ENCODE data around the gene MCU.

GRCh38 chr10:72883861-72884260 lies 191.9 kb downstream of the MCU start:
- no peak for TF ChIP-seq POLR2A (IDR thresholded peaks at IDR 0.05)
- no peak for TF ChIP-seq POLR2AphosphoS5 (IDR thresholded peaks at IDR 0.05)
- no peak for TF ChIP-seq CTCF (IDR thresholded peaks at IDR 0.05 in 8 of 11, conservative IDR thresholded peaks at IDR 0.05 in 3 of 11)

Measured in spleen (tissue), 7 donors.